Muscle layer of duodenum (tissue), 2 donors: Measurements from ENCODE around the gene TBC1D14.
A peak's percentile ranks its signal among the peaks of the same experiment; 100 is the strongest.
"Not testable (repeated sequence)": the region's sequence is repeated elsewhere in the genome, so short reads cannot be mapped to it uniquely, and the experiment has no call there.

Experiments
- H3K27ac ChIP-seq: one replicate; pipeline ENCODE4 v1.7.0; 2013; ENCODE audit warnings: mild to moderate bottlenecking, low read length
- H3K27me3 ChIP-seq: one replicate; pipeline ENCODE4 v1.7.0; 2013; ENCODE audit warnings: low read depth, mild to moderate bottlenecking, control low read depth, low read length
- H3K36me3 ChIP-seq, 2 donors: one replicate each; pipeline ENCODE4 v1.7.0; 2013; ENCODE audit warnings: low read length in 2 of 2, control low read depth in 1 of 2, mild to moderate bottlenecking in 1 of 2; ENCODE audit not compliant: insufficient read depth in 2 of 2, control insufficient read depth in 1 of 2
- H3K4me1 ChIP-seq, 2 donors: one replicate each; pipeline ENCODE4 v1.7.0; 2013; ENCODE audit warnings: low read length in 2 of 2, mild to moderate bottlenecking in 2 of 2, control low read depth in 1 of 2, moderate library complexity in 1 of 2; ENCODE audit not compliant: insufficient read depth in 2 of 2, control insufficient read depth in 1 of 2
- H3K4me3 ChIP-seq, 2 donors: one replicate each; pipeline ENCODE4 v1.7.0; 2013; ENCODE audit warnings: low read length in 2 of 2, low read depth in 1 of 2, mild to moderate bottlenecking in 1 of 2
- H3K9me3 ChIP-seq, 2 donors: one replicate each; pipeline ENCODE4 v1.7.0; 2013; ENCODE audit warnings: low read length in 2 of 2, control low read depth in 1 of 2, mild to moderate bottlenecking in 1 of 2; ENCODE audit not compliant: control insufficient read depth in 1 of 2
- donor health status: healthy.

TBC1D14 gene

DNA sequence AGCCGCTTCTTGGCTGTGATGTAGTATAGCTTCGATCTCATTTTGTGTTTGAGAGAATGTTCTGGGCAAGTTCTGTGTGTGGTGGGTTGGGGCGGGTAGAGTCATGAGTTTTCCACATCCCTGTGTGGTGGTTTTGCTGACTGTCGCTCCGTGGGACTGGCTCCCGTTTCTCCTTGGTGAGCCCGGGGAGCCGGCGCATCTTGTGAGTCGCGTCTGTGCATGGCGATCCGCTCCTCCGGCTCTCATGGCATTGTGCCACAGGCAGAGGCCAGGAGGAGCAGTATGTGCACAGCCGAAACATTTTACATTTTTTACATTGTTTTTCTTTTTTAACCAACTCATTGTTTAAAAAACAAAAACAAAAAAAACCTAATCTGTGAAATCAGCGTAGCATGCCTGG lies 27.7 kb upstream of the TBC1D14 start:
- peaks cover 36 to 54% of the 10 kb centered on the region in 2 donors for H3K36me3 ChIP-seq

GRCh38 chr4:6884341-6884870 lies 25.2 kb upstream of the TBC1D14 start:
- H3K36me3 ChIP-seq, result peaks cover 28 to 33% of the 10 kb centered on the region in 2 donors
- peaks cover 0 to 13% of the 10 kb centered on the region in 2 donors for H3K4me1 ChIP-seq
- no peak overlapping the region for H3K4me3 ChIP-seq
- H3K27ac ChIP-seq, result no peak overlapping the region
- H3K27me3 ChIP-seq, result no peaks in the 10 kb centered on the region
- no peaks in the 10 kb centered on the region for H3K9me3 ChIP-seq

More for the DNA sequence above, 27.7 kb upstream of the TBC1D14 start:
- H3K4me1 ChIP-seq, result peaks cover 0 to 13% of the 10 kb centered on the region in 2 donors
- H3K27ac ChIP-seq, result no peak overlapping the region
- no peaks in the 10 kb centered on the region for H3K9me3 ChIP-seq
- H3K4me3 ChIP-seq, result no peak overlapping the region
- no peaks in the 10 kb centered on the region for H3K27me3 ChIP-seq

DNA sequence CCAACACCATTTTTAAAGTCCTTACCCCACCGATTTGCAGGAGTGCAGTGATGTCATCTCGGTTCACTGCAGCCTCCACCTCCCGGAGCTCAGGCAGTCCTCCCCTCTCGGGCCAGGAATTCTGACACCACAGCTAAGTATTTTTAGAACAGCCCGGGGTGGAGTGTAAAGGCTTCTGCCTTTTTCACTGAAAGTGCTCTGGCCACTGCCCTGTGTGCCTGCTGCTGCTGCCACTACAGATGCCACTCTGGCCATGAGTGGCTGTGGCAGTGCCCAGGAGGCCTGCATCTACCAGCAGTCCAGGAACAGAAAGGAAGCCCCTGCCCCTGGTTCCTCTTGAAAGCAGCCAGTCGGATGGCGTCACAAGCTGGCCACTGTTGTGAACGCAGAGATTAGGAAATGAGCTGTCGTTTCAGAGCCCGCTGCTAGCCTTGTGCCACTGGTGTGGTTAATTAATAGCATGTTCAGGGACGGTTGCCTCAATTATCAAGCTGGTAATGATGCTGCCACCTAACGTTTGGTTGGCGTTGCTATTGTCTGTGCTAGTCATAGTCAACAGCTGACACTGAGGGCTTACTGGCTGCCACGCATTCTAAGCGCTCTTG lies 23.6 kb upstream of the TBC1D14 start:
- H3K4me1 ChIP-seq, result peaks cover 0 to 13% of the 10 kb centered on the region in 2 donors
- peaks cover 18 to 20% of the 10 kb centered on the region in 2 donors for H3K36me3 ChIP-seq
- H3K9me3 ChIP-seq, result no peaks in the 10 kb centered on the region
- H3K27ac ChIP-seq, result peak overlapping the region; percentile 60
- H3K27me3 ChIP-seq, result no peaks in the 10 kb centered on the region
- H3K4me3 ChIP-seq, result peak overlapping the region in 1 of 2 donors; percentile 32

GRCh38 chr4:6886886-6887285 lies 22.7 kb upstream of the TBC1D14 start:
- Histone ChIP-seq H3K9me3 (no peaks in the 10 kb centered on the region), H3K4me1 (peaks cover 5 to 13% of the 10 kb centered on the region in 2 donors), H3K27ac (no peak overlapping the region), H3K36me3 (peaks cover 10 to 12% of the 10 kb centered on the region in 2 donors), H3K27me3 (no peaks in the 10 kb centered on the region), H3K4me3 (no peak overlapping the region)

GRCh38 chr4:6887591-6888371 lies 21.8 kb upstream of the TBC1D14 start:
- Histone ChIP-seq H3K36me3 (peaks cover 3 to 6% of the 10 kb centered on the region in 2 donors), H3K4me3 (no peak overlapping the region), H3K4me1 (peaks cover 12 to 22% of the 10 kb centered on the region in 2 donors), H3K27me3 (no peaks in the 10 kb centered on the region), H3K9me3 (no peaks in the 10 kb centered on the region), H3K27ac (no peak overlapping the region)

- Histone ChIP-seq H3K9me3 (no peaks in the 10 kb centered on the region), H3K27ac (no peak overlapping the region), H3K4me1 (peaks cover 12 to 24% of the 10 kb centered on the region in 2 donors), H3K27me3 (no peaks in the 10 kb centered on the region), H3K36me3 (no peaks in the 10 kb centered on the region), H3K4me3 (no peak overlapping the region)
These were observed 21.0 kb upstream of the TBC1D14 start for GRCh38 chr4:6888506-6889071.

GRCh38 chr4:6889101-6889735 lies 20.4 kb upstream of the TBC1D14 start:
- Histone ChIP-seq H3K4me1 (peaks cover 12 to 24% of the 10 kb centered on the region in 2 donors), H3K9me3 (no peaks in the 10 kb centered on the region), H3K27ac (no peak overlapping the region), H3K4me3 (no peak overlapping the region), H3K27me3 (no peaks in the 10 kb centered on the region), H3K36me3 (no peaks in the 10 kb centered on the region)

GRCh38 chr4:6889736-6890324 lies 19.8 kb upstream of the TBC1D14 start:
- H3K27me3 ChIP-seq, result no peaks in the 10 kb centered on the region
- H3K9me3 ChIP-seq, result no peaks in the 10 kb centered on the region
- no peak overlapping the region for H3K27ac ChIP-seq
- peaks cover 12 to 24% of the 10 kb centered on the region in 2 donors for H3K4me1 ChIP-seq
- no peaks in the 10 kb centered on the region for H3K36me3 ChIP-seq
- H3K4me3 ChIP-seq, result no peak overlapping the region

DNA sequence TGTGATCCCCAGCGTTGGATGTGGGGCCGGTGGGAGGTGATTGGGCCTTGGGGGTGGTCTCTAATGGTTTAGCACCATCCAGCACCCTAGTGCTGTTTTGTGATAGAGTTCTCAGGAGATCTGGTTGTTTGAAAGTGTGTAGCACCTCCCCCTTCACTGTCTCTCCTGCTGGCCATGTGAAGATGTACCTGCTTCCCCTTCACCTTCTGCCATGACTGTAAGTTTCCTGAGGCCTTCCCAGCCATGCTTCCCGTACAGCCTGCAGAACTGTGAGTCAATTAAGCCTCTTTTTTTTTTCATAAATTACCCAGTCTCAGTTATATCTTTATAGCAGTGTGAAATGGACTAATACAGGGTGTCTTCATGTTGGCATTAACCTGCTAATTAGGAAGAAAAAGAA lies 19.3 kb upstream of the TBC1D14 start:
- Histone ChIP-seq H3K36me3 (no peaks in the 10 kb centered on the region), H3K27me3 (no peaks in the 10 kb centered on the region), H3K27ac (no peak overlapping the region), H3K9me3 (no peaks in the 10 kb centered on the region), H3K4me3 (no peak overlapping the region), H3K4me1 (peaks cover 12 to 24% of the 10 kb centered on the region in 2 donors)

GRCh38 chr4:6890971-6891370 lies 18.7 kb upstream of the TBC1D14 start:
- not testable (repeated sequence) for H3K4me3 ChIP-seq, H3K36me3 ChIP-seq, H3K27ac ChIP-seq, H3K9me3 ChIP-seq, H3K27me3 ChIP-seq
- peaks cover 12 to 18% of the 10 kb centered on the region in 2 donors for H3K4me1 ChIP-seq
